WERI-Rb-1 (cell line): ENCODE measurements around the gene SYT6.

Experiments used
- DNase-seq: peaks from one replicate; pipeline ENCODE4 v3.0.0-alpha.2; 2020
- H3K27ac ChIP-seq: fragments of 250-450 bp; sonication (Bioruptor Pico); 2 replicates; pipeline ENCODE4 v1.5.1; 2020; ENCODE audit warnings: mild to moderate bottlenecking, moderate library complexity
- H3K27me3 ChIP-seq: fragments of 250-450 bp; sonication (Bioruptor Pico); 2 replicates; pipeline ENCODE4 v1.5.1; 2021; ENCODE audit warnings: mild to moderate bottlenecking, low read depth, moderate library complexity; ENCODE audit not compliant: insufficient read depth, severe bottlenecking
- H3K36me3 ChIP-seq: fragments of 250-450 bp; sonication (Bioruptor Pico); 2 replicates; pipeline ENCODE4 v1.5.1; 2020; ENCODE audit warnings: mild to moderate bottlenecking, moderate library complexity
- H3K4me3 ChIP-seq: 2 replicates; pipeline ENCODE4 v1.5.1; 2011; ENCODE audit warnings: low read depth, mild to moderate bottlenecking, control low read depth, low read length
- H3K9me3 ChIP-seq: fragments of 250-450 bp; sonication (Bioruptor Pico); 2 replicates; pipeline ENCODE4 v1.5.1; 2021; ENCODE audit warnings: mild to moderate bottlenecking, moderate library complexity; ENCODE audit not compliant: severe bottlenecking
- TF ChIP-seq, protein P1 (sequence below): IDR thresholded peaks from 2 replicates; pipeline ENCODE4 v1.5.1; 2011; ENCODE audit warnings: low read depth, mild to moderate bottlenecking, control low read depth, inconsistent platforms, low read length

SYT6 gene

DNA sequence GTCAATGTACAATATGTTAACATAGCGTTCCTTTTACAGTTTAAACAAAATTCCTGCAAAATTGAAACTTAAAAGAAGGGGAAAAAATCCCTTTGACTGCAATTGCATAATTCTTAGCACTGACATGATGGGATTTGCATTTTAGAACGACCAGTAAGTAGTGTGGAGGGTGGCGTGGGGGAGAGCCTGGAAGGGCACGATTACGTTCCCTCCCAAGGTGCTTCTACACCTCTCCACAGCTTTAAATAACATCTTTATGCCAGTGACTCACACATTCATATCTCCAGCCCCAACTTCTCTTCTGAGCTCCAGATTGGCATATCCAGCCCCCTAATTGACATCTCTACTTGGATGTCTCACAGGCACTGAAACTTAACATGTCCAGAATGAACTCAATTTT lies 110.1 kb downstream of the SYT6 start:
- no peak for DNase-seq
- Histone ChIP-seq H3K9me3 (no peaks in the 10 kb centered on the region), H3K36me3 (no peaks in the 10 kb centered on the region), H3K27ac (no peak overlapping the region), H3K4me3 (no peak overlapping the region), H3K27me3 (no peaks in the 10 kb centered on the region)
- TF ChIP-seq, protein P1, sequence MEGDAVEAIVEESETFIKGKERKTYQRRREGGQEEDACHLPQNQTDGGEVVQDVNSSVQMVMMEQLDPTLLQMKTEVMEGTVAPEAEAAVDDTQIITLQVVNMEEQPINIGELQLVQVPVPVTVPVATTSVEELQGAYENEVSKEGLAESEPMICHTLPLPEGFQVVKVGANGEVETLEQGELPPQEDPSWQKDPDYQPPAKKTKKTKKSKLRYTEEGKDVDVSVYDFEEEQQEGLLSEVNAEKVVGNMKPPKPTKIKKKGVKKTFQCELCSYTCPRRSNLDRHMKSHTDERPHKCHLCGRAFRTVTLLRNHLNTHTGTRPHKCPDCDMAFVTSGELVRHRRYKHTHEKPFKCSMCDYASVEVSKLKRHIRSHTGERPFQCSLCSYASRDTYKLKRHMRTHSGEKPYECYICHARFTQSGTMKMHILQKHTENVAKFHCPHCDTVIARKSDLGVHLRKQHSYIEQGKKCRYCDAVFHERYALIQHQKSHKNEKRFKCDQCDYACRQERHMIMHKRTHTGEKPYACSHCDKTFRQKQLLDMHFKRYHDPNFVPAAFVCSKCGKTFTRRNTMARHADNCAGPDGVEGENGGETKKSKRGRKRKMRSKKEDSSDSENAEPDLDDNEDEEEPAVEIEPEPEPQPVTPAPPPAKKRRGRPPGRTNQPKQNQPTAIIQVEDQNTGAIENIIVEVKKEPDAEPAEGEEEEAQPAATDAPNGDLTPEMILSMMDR, result no peak

DNA sequence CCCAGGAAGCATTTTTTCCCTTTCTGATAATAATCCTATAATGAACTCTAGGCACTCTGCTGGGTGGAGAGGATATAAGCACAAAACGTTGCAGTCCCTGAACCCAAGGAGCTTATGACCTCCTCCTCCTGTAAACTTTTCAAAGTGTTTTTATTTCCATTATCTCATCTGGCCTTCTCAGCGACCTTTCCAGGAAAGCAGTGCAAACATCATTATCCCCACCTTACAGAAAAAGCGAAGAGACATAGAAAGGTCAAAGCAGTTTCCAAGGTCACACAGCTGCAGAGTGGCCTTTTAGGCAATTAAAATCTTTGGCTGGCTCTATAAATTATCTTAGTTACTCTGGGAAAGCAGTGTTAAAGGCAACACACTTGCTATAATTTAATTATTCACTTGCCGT lies 110.6 kb downstream of the SYT6 start:
- Histone ChIP-seq H3K9me3 (no peaks in the 10 kb centered on the region), H3K4me3 (no peak overlapping the region), H3K36me3 (no peaks in the 10 kb centered on the region), H3K27ac (no peak overlapping the region), H3K27me3 (no peaks in the 10 kb centered on the region)
- no peak for DNase-seq
- TF ChIP-seq, protein P1, result no peak

DNA sequence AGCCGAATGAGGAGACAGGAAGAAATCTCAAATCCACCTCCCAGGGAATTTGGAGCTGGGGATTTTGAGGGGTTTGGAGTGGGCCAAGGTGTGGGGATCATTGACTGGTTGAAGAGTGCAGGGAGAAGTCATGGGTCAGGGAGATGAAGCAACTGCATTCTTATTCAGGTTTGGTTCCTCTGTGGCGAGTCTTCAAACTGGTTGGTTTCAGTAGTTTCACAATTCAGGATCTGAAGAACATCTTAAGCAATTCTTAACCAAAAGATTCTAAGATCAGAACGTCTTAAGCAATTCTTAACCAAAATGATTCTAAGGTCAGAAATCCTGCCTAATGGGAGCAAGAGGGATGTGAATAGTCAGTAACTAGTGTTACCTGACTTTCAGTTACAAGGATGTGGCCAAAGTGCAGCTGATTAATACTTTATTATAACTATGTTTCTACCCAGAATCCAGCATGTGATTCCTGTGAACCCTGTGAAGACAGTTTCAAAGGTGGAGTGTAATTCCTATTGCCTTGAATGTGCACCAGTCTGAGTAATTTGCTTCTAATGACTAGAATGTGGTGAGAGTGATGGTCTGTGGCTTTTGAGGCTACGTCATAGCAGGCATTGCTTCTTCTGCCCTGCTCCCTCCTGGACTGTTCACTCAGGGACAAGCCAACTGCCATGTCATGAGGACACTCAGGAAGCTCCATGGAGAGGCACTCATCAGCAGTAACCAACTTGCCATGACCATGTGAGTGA lies 113.2 kb downstream of the SYT6 start:
- no peak for DNase-seq
- Histone ChIP-seq H3K36me3 (no peaks in the 10 kb centered on the region), H3K4me3 (no peak overlapping the region), H3K27ac (no peak overlapping the region), H3K27me3 (no peaks in the 10 kb centered on the region), H3K9me3 (no peaks in the 10 kb centered on the region)
- TF ChIP-seq, protein P1, result no peak
